SK-N-SH (cell line): ENCODE measurements around the gene CTU1.

Experiments
- CHD2 ChIP-seq: fragments of 150-350 bp; IDR thresholded peaks from 2 replicates; pipeline ENCODE4 v1.6.1; 2018; ENCODE audit warnings: low read length; ENCODE audit not compliant: partially characterized antibody
- EP300 ChIP-seq, 2 experiments: IDR thresholded peaks; 2 replicates each; pipeline versions ENCODE4 v1.4.0 to v1.6.1; 2012; ENCODE audit warnings: borderline replicate concordance in 1 of 2, low read depth in 1 of 2, low read length in 1 of 2
- FOSL2 ChIP-seq: IDR thresholded peaks from 2 replicates; pipeline ENCODE4 v1.4.0; 2012; ENCODE audit warnings: low read depth, mild to moderate bottlenecking, moderate library complexity, borderline replicate concordance
- NFIC ChIP-seq: IDR thresholded peaks from 2 replicates; pipeline ENCODE4 v1.4.0; 2012; ENCODE audit warnings: borderline replicate concordance
- POLR2AphosphoS5 ChIP-seq: IDR thresholded peaks from 2 replicates; pipeline ENCODE4 v1.6.1; 2012; ENCODE audit warnings: low read depth, low read length
- RFX5 ChIP-seq: IDR thresholded peaks from 2 replicates; pipeline ENCODE4 v1.6.1; 2012; ENCODE audit warnings: mild to moderate bottlenecking, improper control_type of control experiment, low read length
- TAF1 ChIP-seq: IDR thresholded peaks from 2 replicates; pipeline ENCODE4 v1.6.1; 2012; ENCODE audit warnings: low read depth, mild to moderate bottlenecking, low read length, moderate library complexity, borderline replicate concordance
- TCF12 ChIP-seq: IDR thresholded peaks from 2 replicates; pipeline ENCODE4 v1.4.0; 2012
- YY1 ChIP-seq: IDR thresholded peaks from 2 replicates; pipeline ENCODE4 v1.4.0; 2012; ENCODE audit warnings: low read depth, mild to moderate bottlenecking
- TF ChIP-seq, protein P1 (sequence below): fragments of 200-600 bp; sonication (generic); IDR thresholded peaks from 2 replicates; pipeline ENCODE4 v1.6.1; 2017; ENCODE audit warnings: antibody characterized with exemption, mild to moderate bottlenecking, moderate library complexity

GRCh38 chr19:51120160-51120559 is 12.0 kb upstream of the CTU1 start:
- no peak for TF ChIP-seq FOSL2
- TF ChIP-seq, protein P1, sequence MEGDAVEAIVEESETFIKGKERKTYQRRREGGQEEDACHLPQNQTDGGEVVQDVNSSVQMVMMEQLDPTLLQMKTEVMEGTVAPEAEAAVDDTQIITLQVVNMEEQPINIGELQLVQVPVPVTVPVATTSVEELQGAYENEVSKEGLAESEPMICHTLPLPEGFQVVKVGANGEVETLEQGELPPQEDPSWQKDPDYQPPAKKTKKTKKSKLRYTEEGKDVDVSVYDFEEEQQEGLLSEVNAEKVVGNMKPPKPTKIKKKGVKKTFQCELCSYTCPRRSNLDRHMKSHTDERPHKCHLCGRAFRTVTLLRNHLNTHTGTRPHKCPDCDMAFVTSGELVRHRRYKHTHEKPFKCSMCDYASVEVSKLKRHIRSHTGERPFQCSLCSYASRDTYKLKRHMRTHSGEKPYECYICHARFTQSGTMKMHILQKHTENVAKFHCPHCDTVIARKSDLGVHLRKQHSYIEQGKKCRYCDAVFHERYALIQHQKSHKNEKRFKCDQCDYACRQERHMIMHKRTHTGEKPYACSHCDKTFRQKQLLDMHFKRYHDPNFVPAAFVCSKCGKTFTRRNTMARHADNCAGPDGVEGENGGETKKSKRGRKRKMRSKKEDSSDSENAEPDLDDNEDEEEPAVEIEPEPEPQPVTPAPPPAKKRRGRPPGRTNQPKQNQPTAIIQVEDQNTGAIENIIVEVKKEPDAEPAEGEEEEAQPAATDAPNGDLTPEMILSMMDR: no peak
- TF ChIP-seq TAF1: no peak
- no peak for TF ChIP-seq POLR2AphosphoS5
- TF ChIP-seq RFX5: no peak
- TF ChIP-seq EP300 (IDR thresholded peaks at IDR 0.05; ENCODE audit: borderline replicate concordance in 1 of 2, low read depth in 1 of 2, low read length in 1 of 2): no peak
- TF ChIP-seq YY1: no peak
- TF ChIP-seq NFIC: no peak
- TF ChIP-seq CHD2: no peak
- TF ChIP-seq TCF12: no peak
